ENCODE data around the gene FBXL17.

Gene FBXL17

DNA sequence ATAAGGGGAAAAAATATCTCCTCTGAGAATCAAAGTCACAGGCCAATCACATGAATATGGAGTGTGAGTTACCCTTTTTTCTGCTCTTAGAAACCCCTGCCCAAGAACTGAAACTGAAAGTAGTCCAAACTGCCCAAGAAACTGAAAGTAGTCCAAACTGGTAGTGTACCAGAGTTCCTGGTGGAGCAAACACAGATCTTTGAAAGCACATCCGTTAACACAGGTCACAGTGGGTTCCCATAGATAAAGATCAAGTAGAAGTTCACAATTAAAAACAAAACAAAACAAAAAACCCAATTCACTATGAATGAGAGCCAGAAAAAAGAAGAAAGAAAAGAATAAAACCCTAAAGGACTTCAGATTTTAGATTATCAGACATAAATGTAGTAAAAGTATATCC is 378.7 kb downstream of the FBXL17 start:
- no peak for DNase-seq

GRCh38 chr5:108001222-108001621 is 380.7 kb downstream of the FBXL17 start:
- DNase-seq, result no peak

- DNase-seq, result no peak
Observed at GRCh38 chr5:107997338-107997980, 384.4 kb downstream of the FBXL17 start.

GRCh38 chr5:107993341-107993740 is 388.6 kb downstream of the FBXL17 start:
- DNase-seq, result no peak

GRCh38 chr5:107990881-107991810 is 390.8 kb downstream of the FBXL17 start:
- no peak for DNase-seq

DNA sequence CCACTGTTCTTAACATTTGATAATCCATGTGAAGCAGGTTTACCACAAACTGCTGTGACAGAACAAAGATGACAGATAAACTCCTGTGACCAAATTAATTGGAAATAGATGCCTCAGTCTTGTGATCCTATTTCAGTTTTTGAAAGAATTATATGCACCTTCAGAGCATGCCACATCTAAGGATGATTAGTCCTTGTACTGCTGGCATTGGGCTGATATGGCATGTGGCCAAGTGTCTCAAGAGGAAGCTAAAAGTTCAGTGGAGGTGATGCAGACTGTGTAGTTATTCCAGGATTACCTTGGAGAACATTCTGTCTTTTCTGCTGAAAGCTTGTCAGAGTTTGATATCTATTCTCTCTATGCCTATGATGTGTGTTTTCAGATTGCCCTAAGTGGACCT is 396.8 kb downstream of the FBXL17 start:
- DNase-seq, result no peak

- DNase-seq, result no peak
Observed at GRCh38 chr5:107982703-107983425, 399.0 kb downstream of the FBXL17 start.

GRCh38 chr5:107980923-107981692 is 400.8 kb downstream of the FBXL17 start:
- no peak for DNase-seq

GRCh38 chr5:107979900-107980299 is 402.0 kb downstream of the FBXL17 start:
- DNase-seq, result no peak

DNA sequence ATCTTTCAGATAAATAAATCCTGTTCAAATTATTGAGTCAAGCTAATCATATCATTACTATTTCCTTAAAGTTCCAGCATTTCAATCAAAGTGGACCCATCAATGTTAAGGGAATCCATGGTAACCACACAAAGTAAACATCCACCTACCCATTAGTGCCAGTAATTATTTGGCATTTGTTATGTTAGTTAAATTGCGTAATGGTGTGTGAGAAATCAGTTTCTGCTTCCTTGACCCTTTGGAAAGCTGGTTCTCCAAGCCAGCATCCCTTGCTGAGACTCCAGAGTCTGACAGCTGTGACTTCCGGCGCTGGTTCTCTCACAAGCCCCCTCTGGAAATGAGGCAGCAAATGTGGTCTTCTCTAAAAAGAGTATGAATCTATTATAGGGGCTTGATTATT is 402.6 kb downstream of the FBXL17 start:
- no peak for DNase-seq

- no peak for DNase-seq
Observed at GRCh38 chr5:107977550-107978071, 404.3 kb downstream of the FBXL17 start.

- DNase-seq, result no peak
Observed at GRCh38 chr5:107975568-107975967, 406.3 kb downstream of the FBXL17 start.

GRCh38 chr5:107971846-107972245 is 410.1 kb downstream of the FBXL17 start:
- peak in 2 of 58 donors; percentile 3 to 5 for DNase-seq

DNA sequence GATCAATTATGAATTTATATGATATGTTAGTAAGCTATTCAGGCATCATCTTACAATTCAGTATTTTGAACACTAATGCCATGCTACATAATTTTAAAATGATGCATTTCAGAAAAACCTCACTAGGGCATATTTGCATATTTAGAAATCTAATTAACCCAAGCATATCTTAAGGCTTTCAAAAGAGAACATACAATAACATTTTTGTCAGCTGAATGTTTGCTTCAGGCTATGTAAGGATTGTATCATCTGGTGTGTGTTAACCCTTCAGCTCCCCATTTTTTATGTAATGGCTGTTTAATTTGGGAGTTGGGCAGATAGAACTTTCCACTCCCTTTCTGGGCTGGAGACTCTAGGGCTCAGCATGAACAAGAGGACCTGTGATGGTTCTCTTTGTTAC is 412.1 kb downstream of the FBXL17 start:
- no peak for DNase-seq

GRCh38 chr5:107968998-107969397 is 412.9 kb downstream of the FBXL17 start:
- no peak for DNase-seq

DNA sequence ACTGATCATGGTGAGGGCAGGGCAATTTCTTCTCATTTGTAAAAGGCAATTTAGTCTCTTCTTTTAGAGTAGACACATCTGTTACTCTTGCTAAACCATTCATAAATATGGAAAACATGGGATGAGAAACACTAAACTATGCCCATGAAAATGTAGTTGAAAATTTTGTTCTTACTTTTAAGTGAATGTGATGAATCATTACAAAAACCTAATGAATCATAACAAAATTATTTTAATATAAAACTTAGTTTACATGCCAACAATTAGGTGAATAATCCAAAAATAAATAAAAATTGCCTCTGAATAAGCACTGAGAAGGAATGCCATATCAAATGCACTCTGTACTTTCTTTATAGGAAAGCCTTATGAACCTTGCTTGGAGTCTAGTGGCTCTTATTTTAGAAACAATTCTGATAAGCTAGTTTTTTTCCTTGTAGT is 413.5 kb downstream of the FBXL17 start:
- no peak for DNase-seq

DNA sequence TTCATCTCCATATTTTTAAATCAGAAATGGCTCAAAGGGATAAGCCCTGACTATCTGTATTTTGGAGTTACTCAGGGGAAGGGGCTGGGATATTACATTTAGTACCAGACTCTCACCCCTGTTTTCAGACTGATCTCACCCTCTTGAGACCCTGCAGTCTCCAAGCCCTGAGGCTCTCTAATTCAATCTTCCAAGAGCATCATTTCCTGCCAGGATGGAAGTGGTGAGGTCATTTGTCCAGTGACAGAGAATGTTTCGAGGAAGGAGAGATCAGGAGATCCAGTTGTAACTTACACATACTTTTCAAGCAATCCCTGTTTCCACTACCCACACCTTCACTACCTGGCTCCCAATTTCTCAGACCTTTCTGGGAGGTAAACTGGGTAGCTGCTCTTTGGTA is 415.7 kb downstream of the FBXL17 start:
- DNase-seq, result no peak

DNA sequence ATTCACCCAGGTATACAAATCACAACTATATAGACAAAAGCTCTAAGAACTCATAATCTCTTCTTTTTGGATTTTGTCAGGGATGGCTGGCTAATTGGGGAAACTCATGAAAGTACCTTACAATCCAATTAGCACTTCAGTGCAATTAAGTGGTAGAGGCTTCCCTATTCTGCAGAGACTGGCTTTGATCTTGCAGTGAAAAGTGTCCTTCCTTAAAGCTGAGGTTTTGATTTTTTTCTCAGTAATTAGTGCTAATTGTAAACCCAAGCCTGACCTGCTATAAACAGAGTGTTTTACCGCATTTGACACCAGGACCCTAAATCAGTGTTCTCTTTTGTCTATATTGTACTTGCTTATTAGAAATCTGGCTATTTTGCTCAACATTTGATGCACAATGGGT is 417.2 kb downstream of the FBXL17 start:
- no peak for DNase-seq

- no peak for DNase-seq
Observed at GRCh38 chr5:107959573-107960279, 422.2 kb downstream of the FBXL17 start.

- DNase-seq, result no peak
Observed at GRCh38 chr5:107958861-107959260, 423.0 kb downstream of the FBXL17 start.
